Mesenchymal stem cell (in vitro differentiated cells and primary cell): ENCODE data around the gene SERPINB13.

Source experiments
- DNase-seq: peaks from one replicate; pipeline ENCODE4 v3.0.0-alpha.2; 2013
- H2AFZ ChIP-seq: one replicate; pipeline ENCODE4 v1.6.1; 2013; ENCODE audit warnings: low read depth, mild to moderate bottlenecking, control low read depth, inconsistent platforms, low read length, moderate library complexity
- H2AK5ac ChIP-seq: 2 replicates; pipeline ENCODE4 v1.6.1; 2013; ENCODE audit warnings: low read length, moderate library complexity, mild to moderate bottlenecking, inconsistent platforms; ENCODE audit not compliant: severe bottlenecking
- H2BK120ac ChIP-seq: one replicate; pipeline ENCODE4 v1.6.1; 2013; ENCODE audit warnings: low read depth, mild to moderate bottlenecking, inconsistent platforms, low read length, moderate library complexity
- H2BK12ac ChIP-seq, 2 experiments: one replicate each; pipeline ENCODE4 v1.6.1; 2013; ENCODE audit warnings: inconsistent platforms in 2 of 2, low read length in 2 of 2, mild to moderate bottlenecking in 2 of 2, moderate library complexity in 2 of 2, control low read depth in 1 of 2
- H2BK15ac ChIP-seq: one replicate; pipeline ENCODE4 v1.6.1; 2013; ENCODE audit warnings: mild to moderate bottlenecking, low read depth, inconsistent platforms; ENCODE audit not compliant: poor library complexity, severe bottlenecking
- H2BK5ac ChIP-seq: 2 replicates; pipeline ENCODE4 v1.6.1; 2013; ENCODE audit warnings: low read depth, mild to moderate bottlenecking, low read length, control low read depth, inconsistent platforms; ENCODE audit not compliant: poor library complexity, severe bottlenecking
- H3K14ac ChIP-seq, 2 experiments: one replicate each; pipeline ENCODE4 v1.6.1; 2013; ENCODE audit warnings: inconsistent platforms in 2 of 2, low read length in 2 of 2, control low read depth in 1 of 2, mild to moderate bottlenecking in 1 of 2, moderate library complexity in 1 of 2
- H3K18ac ChIP-seq, 2 experiments: one replicate each; pipeline ENCODE4 v1.6.1; 2013; ENCODE audit warnings: inconsistent platforms in 2 of 2, low read length in 2 of 2, control low read depth in 1 of 2, low read depth in 1 of 2, mild to moderate bottlenecking in 1 of 2
- H3K23ac ChIP-seq, 2 experiments: one replicate each; pipeline ENCODE4 v1.6.1; 2013; ENCODE audit warnings: inconsistent platforms in 2 of 2, low read length in 2 of 2, mild to moderate bottlenecking in 2 of 2, moderate library complexity in 2 of 2, control low read depth in 1 of 2
- H3K27ac ChIP-seq: 2 replicates; pipeline ENCODE4 v1.5.1; 2013; ENCODE audit warnings: mild to moderate bottlenecking, moderate library complexity, low read length, control low read depth, inconsistent platforms; ENCODE audit not compliant: poor library complexity, severe bottlenecking
- H3K27me3 ChIP-seq, 2 experiments: 2 replicates each; pipeline versions ENCODE4 v1.6.1 to v1.7.0; 2013; ENCODE audit warnings: low read length in 2 of 2, mild to moderate bottlenecking in 2 of 2, moderate library complexity in 2 of 2, control low read depth in 1 of 2, inconsistent platforms in 1 of 2; ENCODE audit not compliant: control insufficient read depth in 1 of 2, insufficient read depth in 1 of 2
- H3K36me3 ChIP-seq, 2 experiments: 2 replicates each; pipeline versions ENCODE4 v1.6.1 to v1.7.0; 2013; ENCODE audit warnings: low read length in 2 of 2, control low read depth in 1 of 2, inconsistent platforms in 1 of 2, low read depth in 1 of 2, mild to moderate bottlenecking in 1 of 2; ENCODE audit not compliant: insufficient read depth in 2 of 2, control insufficient read depth in 1 of 2
- H3K4ac ChIP-seq, 2 experiments: one replicate each; pipeline ENCODE4 v1.6.1; 2013; ENCODE audit warnings: inconsistent platforms in 2 of 2, low read length in 2 of 2, mild to moderate bottlenecking in 2 of 2, moderate library complexity in 2 of 2, control low read depth in 1 of 2, low read depth in 1 of 2
- H3K4me1 ChIP-seq: 2 replicates; pipeline ENCODE4 v1.6.1; 2013; ENCODE audit warnings: low read depth, low read length, control low read depth; ENCODE audit not compliant: control insufficient read depth, insufficient read depth
- H3K4me2 ChIP-seq: 2 replicates; pipeline ENCODE4 v1.6.1; 2013; ENCODE audit warnings: low read length, mild to moderate bottlenecking, inconsistent platforms; ENCODE audit not compliant: poor library complexity, severe bottlenecking
- H3K4me3 ChIP-seq, 2 experiments: 2 replicates each; pipeline versions ENCODE4 v1.5.1 to v1.7.0; 2013; ENCODE audit warnings: low read length in 2 of 2, mild to moderate bottlenecking in 2 of 2, control low read depth in 1 of 2, low read depth in 1 of 2; ENCODE audit not compliant: insufficient read depth in 1 of 2
- H3K79me1 ChIP-seq: replicated peaks from 2 replicates; pipeline ENCODE4 v1.6.1; 2013; ENCODE audit warnings: mild to moderate bottlenecking, control low read depth, low read length, inconsistent platforms; ENCODE audit not compliant: poor library complexity, severe bottlenecking
- H3K9ac ChIP-seq: 2 replicates; pipeline ENCODE4 v1.7.0; 2013; ENCODE audit warnings: mild to moderate bottlenecking, low read length, moderate library complexity
- H3K9me3 ChIP-seq: 2 replicates; pipeline ENCODE4 v1.7.0; 2013; ENCODE audit warnings: mild to moderate bottlenecking, low read length; ENCODE audit not compliant: control insufficient read depth
- H4K8ac ChIP-seq: one replicate; pipeline ENCODE4 v1.6.1; 2013; ENCODE audit warnings: inconsistent platforms, mild to moderate bottlenecking, low read length, moderate library complexity
- H4K91ac ChIP-seq: one replicate; pipeline ENCODE4 v1.6.1; 2013; ENCODE audit warnings: mild to moderate bottlenecking, low read length, inconsistent platforms
- WGBS: methylation state at CpG from one replicate; pipeline ENCODE4 v1.1.7; 2013; ENCODE audit warnings: mixed read lengths; 5-methylcytosine and 5-hydroxymethylcytosine counted together

The SERPINB13 gene

DNA sequence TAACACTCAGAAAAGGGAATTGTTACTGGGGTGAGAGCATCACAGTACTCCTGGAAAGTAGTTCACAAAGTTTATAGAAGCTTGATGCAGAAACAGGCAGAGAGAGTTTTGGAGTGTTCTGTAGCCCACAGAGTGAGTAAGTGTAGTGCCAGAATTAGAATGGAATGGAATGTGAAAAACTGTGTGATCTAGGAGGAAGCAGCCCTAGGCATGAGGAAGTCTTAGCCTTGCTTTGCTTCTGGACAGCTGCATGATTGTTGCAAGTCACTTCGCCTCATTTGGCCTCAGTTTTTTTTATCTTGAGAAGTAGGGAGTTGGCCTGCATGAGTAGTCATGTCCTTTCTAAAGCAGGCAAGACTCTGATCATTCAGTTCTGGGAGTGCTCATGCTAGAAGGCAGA is 34.1 kb upstream of the SERPINB13 start:
- DNase-seq = peak; percentile 74
- Histone ChIP-seq H3K14ac (no peak overlapping the region), H3K4ac (no peak overlapping the region), H2BK15ac (no peak overlapping the region), H2BK12ac (no peak overlapping the region), H4K8ac (no peak overlapping the region), H2AK5ac (no peak overlapping the region), H3K79me1 (no peaks in the 10 kb centered on the region), H3K9ac (peak overlapping the region; percentile 48), H4K91ac (no peak overlapping the region), H2BK5ac (no peak overlapping the region), H3K4me2 (no peak overlapping the region), H3K23ac (no peak overlapping the region), H3K36me3 (no peaks in the 10 kb centered on the region), H3K18ac (no peak overlapping the region), H3K4me3 (peak overlapping the region in 1 of 2 experiments; percentile 10), H2AFZ (no peak overlapping the region), H2BK120ac (no peak overlapping the region), H3K4me1 (no peaks in the 10 kb centered on the region), H3K27me3 (peaks cover 0 to 3% of the 10 kb centered on the region in 2 experiments), H3K9me3 (no peaks in the 10 kb centered on the region), H3K27ac (peak overlapping the region; percentile 19)
- 23% methylated on average over 1 of the region's 1 CpG for WGBS

DNA sequence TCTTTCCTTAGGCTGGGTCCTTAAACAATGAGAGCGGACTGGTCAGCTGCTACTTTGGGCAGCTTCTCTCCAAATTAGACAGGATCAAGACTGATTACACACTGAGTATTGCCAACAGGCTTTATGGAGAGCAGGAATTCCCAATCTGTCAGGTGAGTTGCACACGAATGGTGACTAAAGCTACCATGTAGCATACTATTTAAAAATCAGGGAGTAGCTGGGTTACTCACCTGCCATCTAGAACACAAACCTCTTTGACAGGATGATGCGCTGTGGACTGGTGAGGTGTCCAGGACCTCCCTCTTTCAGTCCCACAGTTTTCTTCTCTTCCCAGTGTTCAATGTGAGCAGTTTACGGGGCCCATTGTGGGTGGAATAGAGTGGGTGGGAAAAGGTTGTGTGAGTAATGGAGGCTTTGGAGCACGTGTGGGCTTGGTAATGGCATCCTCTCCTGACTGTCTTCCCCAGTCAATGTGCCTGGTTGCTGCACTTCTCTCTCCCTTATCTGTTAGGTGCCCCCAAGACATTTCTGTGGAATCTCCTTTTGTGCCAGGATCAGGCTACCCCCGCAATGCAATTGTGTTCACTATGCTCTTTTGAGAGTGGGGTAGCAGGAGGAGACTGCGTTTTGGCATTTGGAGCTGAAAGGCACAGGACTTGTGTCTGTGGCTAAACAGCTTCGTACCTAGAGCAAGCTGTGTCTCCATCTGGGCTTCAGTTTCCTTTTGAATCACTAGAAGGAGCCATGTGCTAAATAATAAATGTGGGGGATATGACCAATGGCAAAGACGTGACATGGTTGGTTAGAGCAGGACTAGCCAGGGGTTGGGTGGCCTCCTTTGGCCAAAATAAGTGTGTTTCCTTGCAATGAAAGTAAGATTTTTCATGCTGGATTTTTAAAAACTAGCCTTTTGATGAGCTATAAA is 27.3 kb upstream of the SERPINB13 start:
- H3K4me1 ChIP-seq = no peaks in the 10 kb centered on the region
- H3K9ac ChIP-seq = no peak overlapping the region
- DNase-seq = no peak
- 70% methylated on average over 8 of the region's 9 CpGs for WGBS
- H2AK5ac ChIP-seq = no peak overlapping the region
- no peaks in the 10 kb centered on the region for H3K9me3 ChIP-seq
- no peak overlapping the region for H4K8ac ChIP-seq
- no peak overlapping the region for H3K27ac ChIP-seq
- H2AFZ ChIP-seq = no peak overlapping the region
- no peak overlapping the region for H4K91ac ChIP-seq
- H2BK12ac ChIP-seq = no peak overlapping the region
- no peak overlapping the region for H3K4me2 ChIP-seq
- H3K18ac ChIP-seq = no peak overlapping the region
- H3K27me3 ChIP-seq = no peaks in the 10 kb centered on the region
- no peak overlapping the region for H2BK120ac ChIP-seq
- H3K79me1 ChIP-seq = no peaks in the 10 kb centered on the region
- no peaks in the 10 kb centered on the region for H3K36me3 ChIP-seq
- H3K14ac ChIP-seq = no peak overlapping the region
- no peak overlapping the region for H3K4me3 ChIP-seq
- no peak overlapping the region for H2BK15ac ChIP-seq
- H3K4ac ChIP-seq = no peak overlapping the region
- H2BK5ac ChIP-seq = no peak overlapping the region
- H3K23ac ChIP-seq = no peak overlapping the region

DNA sequence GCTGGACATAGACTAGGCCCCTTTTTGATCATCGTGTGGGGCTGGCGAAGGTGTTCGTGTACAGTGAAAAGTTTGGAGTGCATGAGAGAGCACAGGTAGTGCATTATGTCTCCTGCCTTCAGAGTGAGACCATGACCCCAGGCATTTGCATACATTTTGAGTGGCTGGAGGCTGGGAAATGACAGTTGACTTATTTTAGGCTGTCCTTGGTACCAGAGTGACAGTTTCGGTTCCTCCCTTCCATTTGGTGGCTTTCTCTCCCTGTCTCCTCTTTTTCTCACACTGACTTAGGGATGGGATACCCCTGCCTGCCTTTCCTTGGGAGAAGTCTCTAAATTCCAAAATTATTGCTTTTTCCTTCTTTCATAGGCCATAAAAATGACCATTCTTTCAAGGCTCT is 24.9 kb upstream of the SERPINB13 start:
- Histone ChIP-seq H3K27me3 (peaks cover 0 to under 1% of the 10 kb centered on the region in 2 experiments), H4K8ac (no peak overlapping the region), H3K4ac (no peak overlapping the region), H2BK5ac (no peak overlapping the region), H3K23ac (no peak overlapping the region), H3K9me3 (no peaks in the 10 kb centered on the region), H3K4me3 (no peak overlapping the region), H2BK15ac (no peak overlapping the region), H3K4me1 (no peaks in the 10 kb centered on the region), H3K18ac (no peak overlapping the region), H2BK120ac (no peak overlapping the region), H3K79me1 (no peaks in the 10 kb centered on the region), H3K9ac (no peak overlapping the region), H3K27ac (no peak overlapping the region), H4K91ac (no peak overlapping the region), H3K14ac (no peak overlapping the region), H2AFZ (no peak overlapping the region), H3K4me2 (no peak overlapping the region), H2BK12ac (no peak overlapping the region), H3K36me3 (no peaks in the 10 kb centered on the region), H2AK5ac (no peak overlapping the region)
- WGBS = 97% methylated on average over 4 of the region's 4 CpGs
- DNase-seq = no peak

DNA sequence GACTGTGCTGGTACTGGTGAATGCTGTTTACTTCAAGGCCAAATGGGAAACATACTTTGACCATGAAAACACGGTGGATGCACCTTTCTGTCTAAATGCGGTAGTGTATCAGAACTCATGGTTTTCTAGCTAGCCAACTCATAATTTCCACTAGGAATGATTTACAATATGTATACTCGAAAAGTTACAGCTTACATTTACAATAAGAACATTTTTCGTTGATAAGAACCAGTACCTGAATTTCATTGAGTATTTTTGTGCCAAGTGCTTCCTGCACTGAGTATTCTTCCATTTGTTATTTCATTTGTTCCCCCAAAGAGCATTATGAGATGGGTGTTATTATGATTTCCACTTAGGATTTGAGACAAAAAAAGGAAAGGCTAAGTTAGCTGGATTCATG is 23.1 kb upstream of the SERPINB13 start:
- H2BK120ac ChIP-seq = no peak overlapping the region
- H3K18ac ChIP-seq = no peak overlapping the region
- H2AK5ac ChIP-seq = no peak overlapping the region
- no peaks in the 10 kb centered on the region for H3K9me3 ChIP-seq
- no peak overlapping the region for H3K23ac ChIP-seq
- no peak overlapping the region for H2BK5ac ChIP-seq
- H3K4me2 ChIP-seq = no peak overlapping the region
- H3K9ac ChIP-seq = no peak overlapping the region
- H3K4me3 ChIP-seq = no peak overlapping the region
- no peak overlapping the region for H3K14ac ChIP-seq
- 92% methylated on average over 4 of the region's 4 CpGs for WGBS
- H3K4me1 ChIP-seq = no peaks in the 10 kb centered on the region
- no peak overlapping the region for H4K8ac ChIP-seq
- no peak overlapping the region for H3K27ac ChIP-seq
- no peak overlapping the region for H4K91ac ChIP-seq
- no peak overlapping the region for H2BK15ac ChIP-seq
- peaks cover 0 to 3% of the 10 kb centered on the region in 2 experiments for H3K27me3 ChIP-seq
- H3K4ac ChIP-seq = no peak overlapping the region
- no peaks in the 10 kb centered on the region for H3K36me3 ChIP-seq
- no peak overlapping the region for H2BK12ac ChIP-seq
- no peak for DNase-seq
- H3K79me1 ChIP-seq = no peaks in the 10 kb centered on the region
- H2AFZ ChIP-seq = no peak overlapping the region
